Fibroblast of lung (primary cell): ENCODE measurements around the gene APBB2.

Source experiments
- CTCF ChIP-seq, 2 donors: IDR thresholded peaks in 1 of 2; conservative IDR thresholded peaks in 1 of 2; 1 replicate in 1 of 2; 2 replicates in 1 of 2; pipeline ENCODE4 v1.5.1; 2011 to 2012; ENCODE audit warnings: low read length in 2 of 2, control low read depth in 1 of 2, inconsistent platforms in 1 of 2, low read depth in 1 of 2, mild to moderate bottlenecking in 1 of 2
- EZH2 ChIP-seq: IDR thresholded peaks from 2 replicates; pipeline ENCODE4 v1.5.1; 2012; ENCODE audit warnings: low read length, control low read depth, mild to moderate bottlenecking; ENCODE audit errors: missing control alignments

- TF ChIP-seq EZH2 (no peak), CTCF (conservative IDR thresholded peaks at IDR 0.05 in 1 of 2, IDR thresholded peaks at IDR 0.05 in 1 of 2; ENCODE audit: low read depth in 1 of 2, low read length in 2 of 2) (no peak)
These were observed 382.2 kb downstream of the APBB2 start for GRCh38 chr4:40832175-40832574.
